Effector CD8-positive, alpha-beta T cell (primary cell): ENCODE measurements around the gene MAPK12.

ENCODE experiments used
- DNase-seq: peaks from one replicate; lab custom pipeline; 2025; lab: John Stamatoyannopoulos, UW

The MAPK12 gene

GRCh38 chr22:50268655-50269113, 7.2 kb upstream of the MAPK12 start:
- DNase-seq = no peak

GRCh38 chr22:50267591-50268390, 6.3 kb upstream of the MAPK12 start:
- DNase-seq = peak; percentile 32

DNA sequence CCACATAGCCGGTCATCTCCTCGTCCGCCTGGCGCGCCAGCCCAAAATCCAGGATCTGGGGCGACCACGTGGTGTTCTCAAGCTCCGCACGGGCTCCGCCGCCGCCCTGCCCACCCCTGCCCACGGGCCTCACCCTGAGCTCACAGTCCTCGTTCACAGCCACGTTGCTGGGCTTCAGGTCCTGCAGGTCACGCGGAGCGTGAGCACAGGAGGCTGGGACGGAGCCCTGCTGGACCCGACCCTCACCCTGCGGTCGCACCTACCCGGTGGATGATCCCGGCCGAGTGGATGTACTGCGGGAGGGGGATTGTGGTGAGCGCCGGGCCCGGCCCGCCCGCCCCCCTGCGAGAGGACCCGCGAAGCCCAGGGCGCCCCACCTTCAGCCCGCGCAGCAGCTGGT, 5.5 kb upstream of the MAPK12 start:
- DNase-seq = no peak

DNA sequence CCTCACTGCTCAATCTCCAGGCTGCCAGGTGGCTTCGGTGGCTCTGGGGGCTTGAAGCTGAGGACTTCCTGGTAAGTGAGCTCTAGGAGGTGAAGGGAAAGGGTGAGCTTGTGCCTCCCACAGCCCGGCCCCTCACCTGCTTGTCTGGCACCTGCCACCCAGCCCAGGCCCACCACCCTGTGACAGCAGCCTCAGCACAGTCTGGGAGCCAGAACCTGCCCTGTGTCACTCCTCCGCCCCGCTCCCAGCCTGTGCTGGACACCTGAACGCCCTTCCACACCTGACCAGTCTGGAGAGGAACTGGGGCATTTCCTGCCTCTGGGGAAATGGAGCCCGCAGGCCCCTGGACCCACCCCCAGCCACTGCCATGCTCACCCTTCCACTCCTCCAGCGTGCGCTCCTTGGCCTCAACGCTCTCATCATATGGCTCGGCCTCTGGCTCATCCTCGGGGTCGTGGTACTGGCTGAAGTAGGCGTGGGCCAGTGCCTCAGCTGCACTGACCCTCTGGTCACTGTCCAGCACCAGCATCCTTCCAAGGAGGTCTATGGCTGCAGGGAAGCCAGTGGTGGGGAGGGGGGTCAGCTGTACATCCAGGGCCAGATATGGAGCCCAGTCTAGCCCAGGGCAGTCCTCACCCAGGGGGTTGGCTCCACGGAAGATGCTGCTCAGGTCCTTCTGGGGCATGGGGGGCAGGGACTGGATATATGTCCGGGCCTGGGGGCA, 3.6 kb upstream of the MAPK12 start:
- DNase-seq = no peak

DNA sequence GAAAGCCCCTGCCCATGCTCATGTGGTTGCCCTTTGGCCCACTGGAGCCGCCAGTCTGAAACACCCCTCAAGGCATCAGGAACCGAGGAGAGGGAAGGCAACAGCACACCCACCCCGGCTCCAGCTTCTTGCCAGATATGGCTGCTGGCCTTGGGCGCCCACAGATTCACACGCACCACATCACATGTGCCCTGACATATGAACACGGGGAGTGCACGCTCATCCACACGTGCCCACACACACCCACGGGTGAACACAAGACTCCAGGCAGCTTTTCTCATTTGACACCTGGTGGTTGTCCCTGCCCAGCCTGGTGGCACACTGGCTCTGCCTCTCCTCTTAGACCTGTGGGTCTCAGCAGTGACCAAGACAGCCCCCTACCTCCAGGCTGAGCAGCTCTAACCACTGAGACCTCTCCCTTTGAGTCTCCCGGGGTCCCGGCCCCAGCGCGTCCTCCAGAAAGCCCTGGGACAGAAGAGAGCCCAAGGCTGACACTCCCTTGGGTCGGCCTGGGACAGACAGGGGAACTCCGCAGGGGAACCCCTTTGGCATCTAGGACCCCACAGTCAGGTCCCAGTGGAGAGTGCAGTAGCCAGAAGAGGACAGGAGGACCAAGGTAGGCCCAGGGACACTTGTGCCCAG, 2.7 kb upstream of the MAPK12 start:
- DNase-seq = no peak

- DNase-seq = no peak
Observed at GRCh38 chr22:50262973-50263617, 1.6 kb upstream of the MAPK12 start.

GRCh38 chr22:50262460-50262911, 1.0 kb upstream of the MAPK12 start:
- no peak for DNase-seq

- DNase-seq = no peak
Observed at GRCh38 chr22:50260801-50261614, 475 bp downstream of the MAPK12 start.

GRCh38 chr22:50260434-50260800, 1.1 kb downstream of the MAPK12 start:
- no peak for DNase-seq

- no peak for DNase-seq
Observed at GRCh38 chr22:50259302-50259701, 2.2 kb downstream of the MAPK12 start.

DNA sequence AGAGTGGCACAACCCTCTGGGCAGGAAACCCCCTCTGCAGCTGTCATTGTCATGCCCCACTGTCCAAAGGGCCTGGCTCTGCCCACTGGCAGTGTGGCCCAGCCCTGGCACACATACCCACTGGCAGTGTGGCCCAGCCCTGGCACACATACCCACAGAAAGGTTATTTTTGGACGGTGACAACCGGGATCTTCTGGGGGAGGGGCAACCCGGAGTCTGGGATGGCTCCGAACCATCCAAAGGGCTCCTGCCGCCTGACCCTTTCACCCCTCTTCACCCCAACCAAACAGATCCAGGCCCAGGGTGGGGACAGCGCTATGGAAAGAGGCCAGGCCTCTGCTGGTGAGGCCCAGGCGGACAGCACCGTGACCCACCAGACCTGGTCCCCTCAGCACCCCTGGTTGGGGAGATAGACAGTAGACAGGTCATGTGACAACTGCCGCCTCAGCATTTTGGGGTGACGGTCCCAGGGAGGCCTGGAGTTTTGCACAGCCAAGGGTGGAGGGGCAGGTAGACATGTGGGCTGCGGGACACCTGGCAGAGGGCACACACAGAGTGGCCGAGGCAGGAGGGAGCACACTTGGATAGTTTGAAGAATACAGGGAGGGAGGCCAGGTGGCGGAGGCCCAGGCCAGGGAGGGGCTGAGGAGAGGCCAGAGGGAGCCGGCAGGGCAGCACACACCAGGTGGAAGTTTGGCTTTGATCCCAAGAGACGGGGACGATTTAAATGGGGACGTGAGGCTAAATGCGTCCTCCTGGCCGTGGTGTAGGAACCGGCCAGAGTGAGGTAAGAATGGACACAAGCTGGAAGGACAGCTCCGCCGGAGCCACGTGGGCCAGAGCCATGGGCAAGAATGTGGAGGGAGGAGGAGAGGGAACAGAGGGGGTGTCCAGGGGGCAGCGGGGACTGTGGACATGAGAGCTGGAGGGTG, 2.9 kb downstream of the MAPK12 start:
- no peak for DNase-seq

DNA sequence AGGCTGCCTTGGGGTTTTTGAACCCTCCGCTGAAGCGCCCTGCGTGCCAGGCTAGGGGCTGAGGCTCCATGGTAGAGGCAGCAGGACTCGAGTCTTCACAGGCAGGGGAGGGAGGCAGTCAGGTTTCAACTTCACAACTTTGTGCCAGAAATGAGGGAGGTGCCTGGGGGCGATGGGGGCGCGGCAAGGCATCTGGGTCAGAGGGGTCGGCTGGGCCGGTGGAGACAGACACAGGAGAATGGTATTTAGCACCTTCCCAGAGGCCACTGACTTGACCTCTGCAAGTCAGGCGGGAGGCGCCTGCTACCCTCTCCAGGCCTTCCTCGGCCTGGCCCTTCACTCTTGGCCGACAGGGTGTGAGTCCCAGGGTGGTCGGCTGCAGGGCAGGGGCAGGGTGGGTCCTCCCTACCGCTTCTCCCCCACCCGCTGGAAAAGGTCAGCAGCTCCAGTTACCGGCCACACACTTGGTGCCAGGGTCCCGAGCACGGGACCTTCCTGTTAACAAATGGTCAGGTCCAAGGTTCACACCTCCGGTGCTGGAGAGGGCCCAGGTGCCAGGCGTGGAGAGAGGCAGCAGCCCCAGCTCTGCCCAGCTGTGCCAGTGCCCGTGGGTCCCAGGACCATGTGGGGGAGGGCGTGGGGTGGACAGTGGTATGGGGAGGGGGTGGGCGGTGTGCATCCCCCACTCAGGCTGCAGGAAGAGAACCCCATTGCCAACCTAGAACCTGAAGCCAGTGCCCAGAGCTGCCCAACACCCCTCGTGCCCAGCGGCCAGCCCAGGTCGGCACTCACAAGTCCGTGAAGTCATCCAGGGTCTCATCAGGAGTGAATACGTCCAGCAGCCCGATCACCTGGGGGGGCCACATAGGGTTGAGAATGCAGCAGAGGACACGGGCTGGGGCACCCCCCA, 3.8 kb downstream of the MAPK12 start:
- no peak for DNase-seq

DNA sequence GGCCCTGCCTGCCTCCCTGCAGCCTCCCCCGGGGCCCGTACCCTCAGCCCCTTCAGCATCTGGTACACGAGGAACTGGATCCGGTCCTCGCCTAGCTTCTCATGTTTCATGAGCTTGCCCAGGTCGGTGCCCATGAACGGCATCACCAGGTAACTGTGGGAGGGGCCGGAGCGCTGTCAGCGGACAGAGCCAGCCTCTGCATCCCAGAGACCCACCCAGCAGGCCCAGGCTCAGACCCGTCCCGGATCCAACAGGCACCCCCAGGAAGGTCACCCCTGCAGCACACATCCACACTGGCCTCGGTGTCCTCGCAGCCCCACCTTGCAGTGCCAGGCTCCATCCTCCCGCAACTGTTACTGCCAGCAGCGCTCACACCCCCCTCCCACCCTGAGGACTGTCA, 4.4 kb downstream of the MAPK12 start:
- DNase-seq = no peak

- DNase-seq = no peak
Observed at GRCh38 chr22:50256258-50256862, 5.1 kb downstream of the MAPK12 start.

GRCh38 chr22:50255607-50256006, 5.9 kb downstream of the MAPK12 start:
- DNase-seq = no peak

DNA sequence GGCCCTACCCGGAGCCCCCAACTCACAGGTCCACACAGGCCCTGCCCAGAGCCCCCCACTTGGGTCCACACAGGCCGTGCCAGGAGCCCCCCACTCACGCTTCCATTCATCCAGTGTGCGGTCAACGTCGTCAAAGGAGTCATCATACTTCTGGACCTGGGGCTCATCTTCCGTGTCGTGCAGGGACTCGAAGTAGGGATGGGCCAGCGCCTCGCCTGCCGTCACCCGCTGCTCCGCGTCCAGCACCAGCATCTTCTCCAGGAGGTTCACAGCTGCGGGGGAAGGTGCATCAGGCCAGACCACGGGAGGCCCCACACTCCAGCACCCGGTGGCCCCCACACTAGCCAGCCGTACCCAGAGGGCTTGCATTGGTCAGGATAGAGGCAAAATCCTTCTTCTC, 6.4 kb downstream of the MAPK12 start:
- no peak for DNase-seq

GRCh38 chr22:50253941-50254340, 7.5 kb downstream of the MAPK12 start:
- DNase-seq = no peak

DNA sequence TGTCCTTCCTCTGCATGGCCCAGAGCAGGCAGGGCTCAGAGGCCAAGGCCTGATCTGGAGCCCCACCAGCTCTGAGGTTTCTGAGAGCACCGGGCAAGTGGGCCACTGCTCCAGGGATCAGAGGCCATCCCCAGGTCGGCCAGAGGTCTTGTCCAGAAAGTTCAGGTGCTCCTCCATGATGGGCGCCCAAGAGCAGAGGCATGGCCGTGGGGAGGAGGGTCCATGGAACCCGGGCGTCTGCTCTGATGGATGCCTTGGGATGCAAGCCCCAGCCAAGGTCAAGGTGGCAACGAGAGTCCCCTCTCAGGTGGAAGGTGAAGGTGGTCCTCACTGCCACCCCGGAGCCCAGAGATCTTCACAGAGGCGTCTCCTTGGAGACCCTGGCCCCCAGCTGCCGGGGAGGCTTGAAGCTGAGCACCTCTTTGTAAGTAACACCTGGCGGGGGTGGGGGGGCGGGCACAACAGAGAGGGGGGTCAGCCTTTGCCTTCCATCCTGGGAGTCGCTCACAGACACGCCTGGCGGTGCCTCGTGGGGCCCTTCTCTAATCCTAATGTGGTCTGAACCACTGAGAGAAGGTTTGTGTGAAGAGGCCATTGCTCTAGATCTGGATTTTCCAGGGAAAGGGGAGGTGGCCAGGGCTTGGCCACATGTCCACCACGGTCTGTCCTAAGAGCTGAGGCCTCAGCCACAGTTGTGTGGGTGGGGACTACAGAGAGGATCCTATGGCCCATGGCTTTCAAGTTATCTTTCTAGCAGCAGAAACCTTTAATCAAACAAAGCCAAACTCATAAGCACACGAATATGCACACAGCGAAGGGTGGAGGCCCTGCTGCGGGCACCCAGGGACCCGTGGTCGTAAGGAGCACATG, 8.2 kb downstream of the MAPK12 start:
- DNase-seq = no peak
